Bronchial epithelial cell (primary cell): Measurements from ENCODE around the gene RAD9A. TPM values are rescaled to one million over a fixed set of nuclear protein-coding genes. Genes with fewer than 3 reads are reported as not detected.

ENCODE experiments used
- DNase-seq: peaks from one replicate; pipeline ENCODE4 v3.0.0-alpha.2; 2010; ENCODE audit warnings: low read depth
- FAIRE-seq: peaks from 2 replicates; lab custom pipeline; 2011; peaks lifted over from hg19 to GRCh38; lab: Jason Lieb, UNC
- H3K27me3 ChIP-seq: 2 replicates; pipeline ENCODE4 v1.5.1; 2011; ENCODE audit warnings: low read length; ENCODE audit not compliant: control insufficient read depth, insufficient read depth
- H3K36me3 ChIP-seq: 2 replicates; pipeline ENCODE4 v1.5.1; 2011; ENCODE audit warnings: low read length; ENCODE audit not compliant: control insufficient read depth, insufficient read depth
- H3K4me3 ChIP-seq: 2 replicates; pipeline ENCODE4 v1.5.1; 2011; ENCODE audit warnings: mild to moderate bottlenecking, low read depth, low read length, control low read depth
- total RNA-seq: library from RNA; depleted of rRNA; stranded (reverse); fragments of >200 nt; gene quantifications from 2 replicates; pipeline ENCODE4 v1.2.1, GENCODE V29; 2014
- TF ChIP-seq, protein P1 (sequence below): IDR thresholded peaks from 2 replicates; pipeline ENCODE4 v1.5.1; 2011; ENCODE audit warnings: mild to moderate bottlenecking, moderate library complexity, low read length, control low read depth, inconsistent platforms; ENCODE audit not compliant: insufficient read depth, severe bottlenecking

RAD9A gene
- total RNA-seq, 1 donor from 2014 or later: 8.7 TPM

DNA sequence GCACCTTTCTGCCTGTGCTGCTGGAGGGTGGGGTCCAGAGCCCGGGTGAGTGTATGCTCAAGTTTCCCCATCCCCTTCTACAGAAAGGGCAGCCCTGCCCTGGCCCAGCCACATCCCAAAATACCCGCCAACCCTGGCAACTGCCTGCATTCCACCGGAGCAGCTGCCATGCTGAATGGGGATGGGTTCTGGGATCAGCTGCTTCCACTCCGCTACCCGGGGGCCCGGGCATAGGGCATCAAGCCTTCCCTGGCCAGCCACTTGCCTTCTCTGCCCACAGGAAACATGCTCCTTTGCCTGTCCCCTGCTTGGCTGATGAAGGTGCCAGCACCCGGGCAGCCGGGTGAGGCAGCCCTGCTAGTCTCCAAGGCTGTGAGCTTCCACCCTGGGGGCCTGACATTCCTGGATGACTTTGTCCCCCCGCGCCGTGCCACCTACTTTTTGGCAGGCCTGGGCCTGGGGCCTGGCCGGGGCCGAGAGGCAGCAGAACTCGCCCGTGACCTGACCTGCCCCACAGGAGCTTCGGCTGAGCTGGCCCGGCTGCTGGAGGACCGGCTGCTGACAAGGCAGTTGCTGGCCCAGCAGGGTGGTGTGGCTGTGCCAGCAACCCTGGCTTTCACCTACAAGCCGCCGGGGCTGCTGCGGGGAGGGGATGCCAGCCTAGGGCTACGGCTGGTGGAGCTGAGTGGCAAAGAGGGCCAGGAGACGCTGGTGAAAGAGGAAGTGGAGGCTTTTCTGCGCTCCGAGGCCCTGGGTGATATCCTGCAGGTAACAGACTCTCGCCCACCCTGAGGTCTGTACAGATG lies 26.9 kb downstream of the RAD9A start:
- H3K36me3 ChIP-seq: no peaks in the 10 kb centered on the region
- FAIRE-seq (no peak), DNase-seq (no peak)
- H3K27me3 ChIP-seq: no peaks in the 10 kb centered on the region
- TF ChIP-seq, protein P1, sequence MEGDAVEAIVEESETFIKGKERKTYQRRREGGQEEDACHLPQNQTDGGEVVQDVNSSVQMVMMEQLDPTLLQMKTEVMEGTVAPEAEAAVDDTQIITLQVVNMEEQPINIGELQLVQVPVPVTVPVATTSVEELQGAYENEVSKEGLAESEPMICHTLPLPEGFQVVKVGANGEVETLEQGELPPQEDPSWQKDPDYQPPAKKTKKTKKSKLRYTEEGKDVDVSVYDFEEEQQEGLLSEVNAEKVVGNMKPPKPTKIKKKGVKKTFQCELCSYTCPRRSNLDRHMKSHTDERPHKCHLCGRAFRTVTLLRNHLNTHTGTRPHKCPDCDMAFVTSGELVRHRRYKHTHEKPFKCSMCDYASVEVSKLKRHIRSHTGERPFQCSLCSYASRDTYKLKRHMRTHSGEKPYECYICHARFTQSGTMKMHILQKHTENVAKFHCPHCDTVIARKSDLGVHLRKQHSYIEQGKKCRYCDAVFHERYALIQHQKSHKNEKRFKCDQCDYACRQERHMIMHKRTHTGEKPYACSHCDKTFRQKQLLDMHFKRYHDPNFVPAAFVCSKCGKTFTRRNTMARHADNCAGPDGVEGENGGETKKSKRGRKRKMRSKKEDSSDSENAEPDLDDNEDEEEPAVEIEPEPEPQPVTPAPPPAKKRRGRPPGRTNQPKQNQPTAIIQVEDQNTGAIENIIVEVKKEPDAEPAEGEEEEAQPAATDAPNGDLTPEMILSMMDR: no peak
- no peak overlapping the region for H3K4me3 ChIP-seq

DNA sequence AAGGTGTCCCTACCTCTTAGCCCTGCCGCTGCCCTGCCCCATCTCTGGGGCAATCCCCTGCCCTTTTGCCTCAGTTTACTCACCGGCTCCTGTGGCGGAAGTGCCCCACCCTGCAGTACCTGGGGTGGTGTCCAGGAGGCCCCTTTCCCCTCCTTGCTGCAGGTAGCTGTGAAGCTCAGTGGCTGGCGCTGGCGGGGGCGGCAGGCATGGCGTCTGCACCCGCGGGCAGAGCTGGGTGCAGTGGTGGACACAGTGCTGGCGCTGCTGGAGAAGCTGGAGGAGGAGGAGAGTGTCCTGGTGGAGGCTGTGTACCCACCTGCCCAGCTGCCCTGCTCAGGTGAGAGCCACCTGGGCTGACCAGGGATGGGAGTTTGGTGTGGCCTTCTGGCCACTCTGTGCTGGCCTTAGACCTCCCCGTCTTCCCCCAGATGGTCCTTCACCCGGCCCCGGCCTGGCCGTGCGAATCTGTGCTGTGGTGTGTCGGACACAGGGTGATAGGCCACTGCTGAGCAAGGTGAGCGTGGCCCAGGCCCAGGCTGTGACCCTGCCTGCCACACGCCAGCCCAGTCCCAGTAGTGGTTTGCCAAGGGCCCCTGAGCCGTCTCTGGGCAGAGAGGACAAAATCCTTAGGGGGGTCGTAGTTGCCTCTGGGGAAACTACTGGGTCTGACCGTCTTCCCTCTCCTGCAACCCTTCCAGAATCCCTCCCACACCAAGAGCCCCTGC lies 27.7 kb downstream of the RAD9A start:
- FAIRE-seq (no peak), DNase-seq (no peak)
- Histone ChIP-seq H3K4me3 (no peak overlapping the region), H3K27me3 (no peaks in the 10 kb centered on the region), H3K36me3 (no peaks in the 10 kb centered on the region)
- TF ChIP-seq, protein P1: no peak

DNA sequence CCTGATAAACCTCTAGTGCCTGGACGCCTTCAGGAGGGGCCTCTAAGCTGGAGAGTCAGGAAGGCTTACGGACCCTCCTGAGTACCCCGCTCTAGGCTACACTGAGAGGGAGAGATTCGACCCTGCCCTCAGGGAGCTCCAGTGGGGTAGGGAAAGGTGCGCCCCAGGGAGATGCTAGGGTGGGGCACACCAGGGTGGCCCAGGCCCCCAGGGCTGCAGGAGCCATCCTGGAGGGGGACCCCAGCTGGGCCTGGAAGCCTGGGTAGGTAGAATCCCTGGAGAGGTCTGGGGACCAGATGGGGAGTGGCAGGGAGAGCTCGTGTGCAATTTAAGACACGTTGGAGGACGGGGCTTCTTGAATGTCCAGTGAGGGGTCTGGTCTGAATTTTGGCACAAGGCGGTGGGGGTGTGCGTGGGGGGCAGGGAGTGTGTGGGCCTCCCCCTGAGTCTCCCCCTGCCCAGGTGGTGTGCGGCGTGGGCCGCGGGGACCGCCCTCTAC lies 28.4 kb downstream of the RAD9A start:
- H3K36me3 ChIP-seq: no peaks in the 10 kb centered on the region
- no peak for DNase-seq
- no peaks in the 10 kb centered on the region for H3K27me3 ChIP-seq
- FAIRE-seq: no peak
- TF ChIP-seq, protein P1: no peak
- H3K4me3 ChIP-seq: peak overlapping the region; percentile 40

DNA sequence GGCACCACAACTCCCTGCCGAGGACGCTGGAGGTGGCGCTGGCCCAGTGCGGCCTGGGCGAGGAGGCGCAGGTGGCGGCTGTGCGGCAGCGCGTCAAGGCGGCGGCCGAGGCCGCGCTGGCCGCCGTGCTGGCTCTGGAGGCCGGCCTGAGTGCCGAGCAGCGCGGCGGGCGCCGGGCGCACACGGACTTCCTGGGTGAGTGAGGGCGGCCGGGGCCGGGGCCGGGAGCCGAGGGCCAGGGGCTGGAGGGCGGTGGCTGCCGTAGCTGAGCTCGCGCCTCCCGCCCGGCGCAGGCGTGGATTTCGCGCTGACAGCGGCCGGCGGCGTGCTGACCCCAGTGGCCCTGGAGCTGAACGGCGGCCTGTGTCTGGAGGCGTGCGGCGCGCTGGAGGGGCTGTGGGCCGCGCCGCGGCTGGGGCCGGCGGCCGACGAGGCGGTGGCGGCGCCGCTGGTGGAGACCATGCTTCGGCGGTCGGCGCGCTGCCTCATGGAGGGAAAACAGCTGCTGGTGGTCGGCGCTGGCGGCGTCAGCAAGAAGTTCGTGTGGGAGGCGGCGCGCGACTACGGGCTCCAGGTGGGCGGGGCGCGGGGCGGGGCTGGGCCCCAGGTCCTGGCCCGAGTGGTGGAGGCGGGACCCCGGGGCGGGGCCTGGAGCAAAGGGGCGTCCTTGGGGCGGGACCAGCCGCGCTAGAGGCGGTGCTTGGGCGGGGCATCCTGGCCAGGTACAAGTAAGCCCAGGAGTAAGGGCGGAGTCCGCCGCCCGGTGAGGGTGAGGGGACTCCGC lies 29.1 kb downstream of the RAD9A start:
- Histone ChIP-seq H3K36me3 (no peaks in the 10 kb centered on the region), H3K4me3 (peak overlapping the region; percentile 40), H3K27me3 (no peaks in the 10 kb centered on the region)
- no peak for FAIRE-seq
- TF ChIP-seq, protein P1: no peak
- peak; percentile 72 for DNase-seq

DNA sequence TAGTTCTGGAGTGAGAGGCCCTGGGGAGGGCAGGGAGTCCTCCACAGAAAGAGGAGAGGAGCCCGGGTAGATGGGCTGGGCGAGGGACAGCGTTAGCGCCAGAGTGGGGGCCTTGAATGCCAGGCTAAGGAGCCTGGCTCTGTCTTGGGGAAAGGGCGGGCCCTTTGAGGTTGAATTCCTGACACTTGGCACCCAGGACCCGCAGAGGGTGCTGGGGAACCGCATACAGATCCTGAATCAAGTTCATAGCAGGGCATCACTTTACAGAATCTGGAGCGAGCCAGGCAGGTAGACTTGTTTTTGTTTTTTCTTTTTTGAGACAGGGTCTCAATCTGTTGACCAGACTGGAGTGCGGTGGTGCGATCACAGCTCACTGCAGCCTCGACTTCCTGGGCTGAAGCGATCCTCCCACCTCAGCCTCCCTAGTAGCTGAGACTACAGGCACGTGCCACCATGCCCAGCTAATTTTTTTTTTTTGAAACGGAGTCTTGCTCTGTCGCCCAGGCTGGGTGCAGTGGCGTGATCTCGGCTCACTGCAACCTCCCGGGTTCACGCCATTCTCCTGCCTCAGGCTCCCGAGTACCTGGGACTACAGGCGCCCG lies 29.7 kb downstream of the RAD9A start:
- FAIRE-seq (no peak), DNase-seq (no peak)
- H3K4me3 ChIP-seq: no peak overlapping the region
- H3K27me3 ChIP-seq: no peaks in the 10 kb centered on the region
- no peaks in the 10 kb centered on the region for H3K36me3 ChIP-seq
- TF ChIP-seq, protein P1: no peak
